Natural killer cell (primary cell): Measurements from ENCODE around the gene TANGO6. TPM values are rescaled to one million over a fixed set of nuclear protein-coding genes. Genes with fewer than 3 reads are reported as not detected.
"Not testable (repeated sequence)": the region's sequence is repeated elsewhere in the genome, so short reads cannot be mapped to it uniquely, and the experiment has no call there.

Source experiments
- ATAC-seq, 3 donors: fragments of 150-1000 bp in 2 of 3; fragments of 200-7000 bp in 1 of 3; cut with Tn5 transposase; 1 replicate in 1 of 3; 2 replicates in 2 of 3; pipeline ENCODE4 v1.10.0; 2021; ENCODE audit warnings: mild to moderate bottlenecking in 2 of 3, moderate library complexity in 2 of 3
- DNase-seq, 2 donors: peaks; one replicate each; pipeline versions ENCODE4 v3.0.0 to v3.0.0-alpha.2; 2013 to 2021; ENCODE audit warnings: mixed read lengths in 1 of 2
- H3K27ac ChIP-seq: one replicate; pipeline ENCODE4 v1.5.1; 2013; ENCODE audit warnings: mild to moderate bottlenecking, low read length
- H3K27me3 ChIP-seq: one replicate; pipeline ENCODE4 v1.6.1; 2013; ENCODE audit warnings: low read length; ENCODE audit not compliant: control insufficient read depth, insufficient read depth
- H3K36me3 ChIP-seq: one replicate; pipeline ENCODE4 v1.6.1; 2013; ENCODE audit warnings: low read length; ENCODE audit not compliant: control insufficient read depth, insufficient read depth
- H3K4me1 ChIP-seq: one replicate; pipeline ENCODE4 v1.6.1; 2013; ENCODE audit warnings: low read length; ENCODE audit not compliant: control insufficient read depth, insufficient read depth
- H3K4me3 ChIP-seq: one replicate; pipeline ENCODE4 v1.5.1; 2013; ENCODE audit warnings: low read length
- H3K9me3 ChIP-seq: one replicate; pipeline ENCODE4 v1.6.1; 2013; ENCODE audit warnings: low read length; ENCODE audit not compliant: control insufficient read depth, insufficient read depth
- H3K27ac Mint-ChIP-seq, 2 donors: one replicate each; pipeline ENCODE4 v1.8.0; 2022; ENCODE audit warnings: mild to moderate bottlenecking in 2 of 2, mixed read lengths in 2 of 2, moderate library complexity in 1 of 2
- H3K27me3 Mint-ChIP-seq, 2 donors: one replicate each; pipeline ENCODE4 v1.8.0; 2022; ENCODE audit warnings: low read depth in 2 of 2, mixed read lengths in 2 of 2
- H3K36me3 Mint-ChIP-seq: one replicate; pipeline ENCODE4 v1.8.0; 2022; ENCODE audit warnings: mixed read lengths
- H3K4me1 Mint-ChIP-seq, 2 donors: one replicate each; pipeline ENCODE4 v1.8.0; 2022; ENCODE audit warnings: mixed read lengths in 2 of 2
- H3K4me3 Mint-ChIP-seq: one replicate; pipeline ENCODE4 v1.8.0; 2022; ENCODE audit warnings: mild to moderate bottlenecking, moderate library complexity, mixed read lengths
- H3K9me3 Mint-ChIP-seq, 2 donors: one replicate each; pipeline ENCODE4 v1.8.0; 2022; ENCODE audit warnings: mixed read lengths in 2 of 2
- CTCF ChIP-seq: fragments of 200-600 bp; IDR thresholded peaks from one replicate; pipeline ENCODE4 v1.8.0; 2022; ENCODE audit warnings: antibody characterized with exemption
- WGBS: methylation state at CpG from one replicate; pipeline ENCODE4 v1.1.7; 2013; ENCODE audit warnings: missing lambda C conversion rate; ENCODE audit not compliant: insufficient coverage; 5-methylcytosine and 5-hydroxymethylcytosine counted together
- intact Hi-C: fragments of 100-400 bp; cut with micrococcal nuclease; formaldehyde crosslinking; loops from one replicate; pipeline ENCODE4 v1.14.2; 2022
- total RNA-seq, 4 donors: library from RNA; stranded (reverse); fragments of 120-200 nt in 1 of 4; gene quantifications; one replicate each; pipeline versions ENCODE4 v1.2.3 to v1.2.4, GENCODE V29; 2013 to 2022

The TANGO6 gene
- total RNA-seq, 3 donors from 2014 or later (not counting 1 experiment from before 2014, with no cell fraction given) = 21.2 to 27.3 (median 23.9) TPM

GRCh38 chr16:68984467-68984866 lies 141.1 kb downstream of the TANGO6 start:
- Histone ChIP-seq H3K4me1 (no peaks in the 10 kb centered on the region), H3K27me3 (no peaks in the 10 kb centered on the region), H3K4me3 (no peak overlapping the region), H3K27ac (no peak overlapping the region), H3K36me3 (peaks cover 4% of the 10 kb centered on the region), H3K9me3 (no peaks in the 10 kb centered on the region)
- intact Hi-C loops = loop anchor here (5.0 kb wide), 1 partner anchor 462 kb away; no protein-coding TSS in a partner anchor
- no CpG with 5 or more reads among the region's 1 CpG for WGBS
- Mint-ChIP-seq H3K9me3 (no peaks in the 10 kb centered on the region), H3K27ac (no peak overlapping the region), H3K36me3 (no peaks in the 10 kb centered on the region), H3K4me1 (no peaks in the 10 kb centered on the region), H3K27me3 (no peaks in the 10 kb centered on the region), H3K4me3 (no peak overlapping the region)
- no peak for TF ChIP-seq CTCF
- no peak for ATAC-seq
- DNase-seq = no peak

- no peaks in the 10 kb centered on the region for H3K9me3 ChIP-seq
- DNase-seq (no peak), ATAC-seq (no peak)
- Mint-ChIP-seq H3K4me1 (no peaks in the 10 kb centered on the region), H3K4me3 (no peak overlapping the region), H3K27ac (no peak overlapping the region), H3K36me3 (no peaks in the 10 kb centered on the region), H3K9me3 (no peaks in the 10 kb centered on the region), H3K27me3 (no peaks in the 10 kb centered on the region)
- peaks cover 4% of the 10 kb centered on the region for H3K36me3 ChIP-seq
- no peaks in the 10 kb centered on the region for H3K27me3 ChIP-seq
- H3K4me3 ChIP-seq = no peak overlapping the region
- intact Hi-C loops = no loop called here
- no peaks in the 10 kb centered on the region for H3K4me1 ChIP-seq
- WGBS = 98% methylated on average over 4 of the region's 5 CpGs
- no peak for TF ChIP-seq CTCF
- H3K27ac ChIP-seq = no peak overlapping the region
These were observed 141.9 kb downstream of the TANGO6 start for GRCh38 chr16:68985268-68985667.

- intact Hi-C loops = no loop called here
- Histone ChIP-seq H3K9me3 (no peaks in the 10 kb centered on the region), H3K27me3 (no peaks in the 10 kb centered on the region), H3K4me3 (no peak overlapping the region), H3K4me1 (no peaks in the 10 kb centered on the region), H3K27ac (no peak overlapping the region), H3K36me3 (peaks cover 2% of the 10 kb centered on the region)
- Mint-ChIP-seq H3K36me3 (no peaks in the 10 kb centered on the region), H3K27me3 (no peaks in the 10 kb centered on the region), H3K27ac (no peak overlapping the region), H3K4me3 (no peak overlapping the region), H3K9me3 (no peaks in the 10 kb centered on the region), H3K4me1 (no peaks in the 10 kb centered on the region)
- DNase-seq = no peak
- WGBS = 100% methylated on average over 2 of the region's 2 CpGs
- no peak for TF ChIP-seq CTCF
- ATAC-seq = no peak
These were observed 142.5 kb downstream of the TANGO6 start for GRCh38 chr16:68985855-68986254.

GRCh38 chr16:68987734-68988457 lies 144.6 kb downstream of the TANGO6 start:
- H3K27ac ChIP-seq = no peak overlapping the region
- Mint-ChIP-seq H3K36me3 (no peaks in the 10 kb centered on the region), H3K4me1 (no peaks in the 10 kb centered on the region), H3K9me3 (no peaks in the 10 kb centered on the region), H3K4me3 (no peak overlapping the region), H3K27ac (no peak overlapping the region), H3K27me3 (no peaks in the 10 kb centered on the region)
- no peaks in the 10 kb centered on the region for H3K9me3 ChIP-seq
- WGBS = 91% methylated on average over 3 of the region's 4 CpGs
- peaks cover 2% of the 10 kb centered on the region for H3K36me3 ChIP-seq
- H3K4me1 ChIP-seq = no peaks in the 10 kb centered on the region
- no peaks in the 10 kb centered on the region for H3K27me3 ChIP-seq
- no peak overlapping the region for H3K4me3 ChIP-seq
- DNase-seq (no peak), ATAC-seq (no peak)
- no peak for TF ChIP-seq CTCF
- intact Hi-C loops = no loop called here

- H3K4me1 ChIP-seq, H3K4me3 ChIP-seq, DNase-seq, H3K27ac ChIP-seq, H3K36me3 ChIP-seq, H3K27me3 ChIP-seq, H3K4me1 Mint-ChIP-seq, H3K27ac Mint-ChIP-seq, H3K4me3 Mint-ChIP-seq, ATAC-seq, intact Hi-C loops, H3K9me3 Mint-ChIP-seq, H3K27me3 Mint-ChIP-seq, H3K36me3 Mint-ChIP-seq, H3K9me3 ChIP-seq: not testable (repeated sequence)
- 98% methylated on average over 4 of the region's 7 CpGs for WGBS
These were observed 147.0 kb downstream of the TANGO6 start for GRCh38 chr16:68990172-68990845.
